Heart left ventricle (tissue), 16 donors: ENCODE data around the gene PPAN. TPM values are rescaled to one million over a fixed set of nuclear protein-coding genes. Genes with fewer than 3 reads are reported as not detected.
A peak's percentile ranks its signal among the peaks of the same experiment; 100 is the strongest.

ENCODE experiments used
- ATAC-seq, 4 donors: fragments of 200-7000 bp; cut with Tn5 transposase; one replicate each; pipeline ENCODE4 v1.9.1; 2020 to 2022; ENCODE audit warnings: moderate library complexity in 4 of 4, mild to moderate bottlenecking in 3 of 4, moderate number of reproducible peaks in 1 of 4
- DNase-seq, 5 donors: peaks; one replicate each; pipeline ENCODE4 v3.0.0-alpha.2; 2020
- H3K27ac ChIP-seq, 12 donors: fragments of 200-600 bp; sonication (generic) in 4 of 12; one replicate each; pipeline versions ENCODE4 v1.5.0 to v1.8.0; 2016 to 2022; ENCODE audit warnings: mild to moderate bottlenecking in 2 of 12
- H3K27me3 ChIP-seq, 9 donors: fragments of 200-600 bp; sonication (generic) in 2 of 9; one replicate each; pipeline versions ENCODE4 v1.5.1 to v1.8.0; 2016 to 2022; ENCODE audit warnings: mild to moderate bottlenecking in 3 of 9
- H3K36me3 ChIP-seq, 9 donors: fragments of 200-600 bp; sonication (generic) in 2 of 9; one replicate each; pipeline versions ENCODE4 v1.5.0 to v1.8.0; 2018 to 2022; ENCODE audit warnings: mild to moderate bottlenecking in 2 of 9
- H3K4me1 ChIP-seq, 12 donors: fragments of 200-600 bp; sonication (generic) in 4 of 12; one replicate each; pipeline versions ENCODE4 v1.5.0 to v1.8.0; 2016 to 2022; ENCODE audit warnings: mild to moderate bottlenecking in 3 of 12
- H3K4me3 ChIP-seq, 12 donors: fragments of 200-600 bp; sonication (generic) in 4 of 12; one replicate each; pipeline versions ENCODE4 v1.5.0 to v1.8.0; 2017 to 2022; ENCODE audit warnings: mild to moderate bottlenecking in 9 of 12, moderate library complexity in 4 of 12
- H3K9me3 ChIP-seq, 12 donors: fragments of 200-600 bp; sonication (generic) in 4 of 12; one replicate each; pipeline versions ENCODE4 v1.5.0 to v1.8.0; 2016 to 2022; ENCODE audit warnings: mild to moderate bottlenecking in 1 of 12
- CTCF ChIP-seq, 12 donors: fragments of 200-600 bp; sonication (generic) in 4 of 12; IDR thresholded peaks; one replicate each; pipeline versions ENCODE4 v1.5.0 to v1.8.0; 2018 to 2022; ENCODE audit warnings: antibody characterized with exemption in 12 of 12, mild to moderate bottlenecking in 5 of 12
- POLR2A ChIP-seq, 2 donors: fragments of 450-650 bp; IDR thresholded peaks; one replicate each; pipeline ENCODE4 v1.6.1; 2017; ENCODE audit warnings: antibody characterized with exemption in 2 of 2, mild to moderate bottlenecking in 2 of 2, moderate library complexity in 2 of 2
- WGBS, 4 donors: extraction: QIAGEN DNeasy Blood & Tissue Kit in 2 of 4; methylation state at CpG; one replicate each; pipeline versions ENCODE4 v1.1.5 to v1.1.7; 2013 to 2018; 5-methylcytosine and 5-hydroxymethylcytosine counted together
- intact Hi-C, 10 donors: fragments of 100-400 bp; cut with DNase I; formaldehyde crosslinking; loops; one replicate each; pipeline versions ENCODE4 v1.11.1 to v1.14.2; 2022
- polyA plus RNA-seq, 2 donors: library from polyadenylated mRNA; stranded (reverse); fragments of 200-250 nt; gene quantifications; one replicate each; pipeline ENCODE4 v1.2.3, GENCODE V29; 2013
- total RNA-seq, 9 donors: library from RNA; depleted of rRNA in 2 of 9; stranded (reverse); fragments of >200 nt in 2 of 9; fragmentation: NEBNext Ultra II Directional in 3 of 9; extraction: Animal tissue kit (Norgen Biotek cat#: 25700) in 3 of 9; gene quantifications; one replicate each; pipeline versions ENCODE4 v1.1.0 to v1.2.4, GENCODE V29; 2016 to 2023
- donor health status: ischemic (EF 13 %, LVEDD 7.1; RV severe dilation, severe dysfunction).
- donor health status: healthy with polysubstance abuse.
- donor health status: DM: no; HTN: yes; CAD: no.
- donor health status: DM: no; HTN: no; CAD: no.
- donor health status: ischemic (EF 25% LVEDD 6.9; RV normal size, moderate dysfunction).
- donor health status: ischemic (EF 25% LVEDD 5.7; RV mildly dilated, moderate dysfunction).
- donor health status: healthy.
- donor health status: DM: yes; HTN: yes; CAD: no.
- donor health status: ischemic (EF 35%, LVEDD 5.7; RV mildly dilated, moderate dysfunction).
- donor health status: nonischemic (EF 11% LVEDD 7.7; RV severe dilation, severe dysfunction).
- donor health status: DM: yes; HTN: yes; CAD: no.
- donor health status: PGD.
- donor health status: ischemic (EF 29% LVEDD 5.4; RV normal size, mild dysfunction).
- donor health status: nonischemic (EF 23%, LVEDD 6.1; RV moderate dilation, normal function).

The PPAN gene
- total and polyA plus RNA-seq, 11 donors = 16.3 to 41.4 (median 22.5) TPM

DNA sequence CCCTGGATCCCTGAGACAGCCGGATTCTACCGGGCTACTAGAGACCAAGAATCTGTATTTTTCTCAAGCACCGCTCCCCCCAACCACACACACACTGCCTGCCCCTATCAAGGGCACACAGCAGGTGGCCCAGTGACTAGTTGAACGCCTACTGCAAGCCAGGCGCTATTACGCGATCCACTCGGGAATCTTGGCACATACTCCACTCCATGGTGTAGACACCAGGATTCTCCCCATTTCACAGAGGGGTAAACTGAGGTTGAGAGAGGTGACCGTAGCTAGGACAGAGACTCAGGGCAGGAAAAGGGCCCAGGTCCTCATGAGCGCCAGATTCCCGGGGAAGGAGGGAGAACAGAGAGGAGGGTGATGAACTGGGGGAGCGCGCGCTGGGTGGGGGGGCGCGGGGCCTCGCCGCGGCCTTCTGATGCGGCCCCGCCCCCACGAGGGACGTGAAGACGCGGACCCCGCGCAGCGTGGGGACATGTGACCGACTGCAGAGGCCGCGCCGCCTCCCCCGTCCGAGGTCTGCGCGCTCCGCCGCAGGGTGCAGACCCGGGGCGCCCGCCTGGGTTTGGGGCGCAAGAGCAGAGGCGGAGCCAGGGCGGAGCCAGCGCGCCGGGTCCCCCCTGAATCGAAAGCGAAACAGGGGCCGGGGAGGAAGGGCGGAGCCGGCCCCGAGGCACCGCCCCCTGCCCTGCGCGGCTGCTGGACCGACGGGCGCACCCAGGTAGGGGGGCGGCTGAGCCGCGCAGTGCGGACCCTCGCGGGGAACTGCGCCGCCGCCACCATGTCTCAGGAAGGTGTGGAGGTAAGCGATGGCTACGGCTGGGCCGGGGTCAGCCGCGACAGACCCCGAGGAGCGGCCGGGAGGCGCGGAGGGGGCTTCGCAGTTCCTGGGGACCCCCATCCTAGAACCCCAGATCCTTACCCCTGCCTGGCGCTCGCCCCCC is 20.2 kb upstream of the PPAN start, which contains the start of gene SHFL:
TSS of gene SHFL (plus strand) at position 677 of the 950 bp plus-strand sequence. CDS start at position 788, 111 bp downstream.
- peak in 1 of 12 donors; percentile 6 for TF ChIP-seq CTCF (IDR thresholded peaks at IDR 0.05)
- peak in 1 of 2 donors; percentile 51 for TF ChIP-seq POLR2A (IDR thresholded peaks at IDR 0.05)
- Histone ChIP-seq H3K4me1 (peaks cover 0 to 16% (median 3%) of the 10 kb centered on the region in 12 donors), H3K36me3 (peaks cover 0 to 20% (median 8%) of the 10 kb centered on the region in 9 donors), H3K27ac (peak within 1 kb of the TSS; percentile 78 to 97 (median 92)), H3K9me3 (peaks cover 0 to 8% (median 0%) of the 10 kb centered on the region in 12 donors), H3K4me3 (peak within 1 kb of the TSS; percentile 27 to 100 (median 86)), H3K27me3 (no peaks in the 10 kb centered on the region)
- ATAC-seq (peak; percentile 81 to 93 (median 92)), DNase-seq (peak; percentile 70 to 89 (median 79))
- 3 to 16% (median 10%) methylated on average over 14 to 81 of the region's 81 CpGs for WGBS, 4 donors
- intact Hi-C loops = loop anchor here in 1 of 10 donors (2.0 kb wide), 1 partner anchor 43 kb away; no protein-coding TSS in a partner anchor

GRCh38 chr19:10086591-10087192 is 19.5 kb upstream of the PPAN start:
- Histone ChIP-seq H3K27me3 (no peaks in the 10 kb centered on the region), H3K9me3 (peaks cover 0 to 10% (median 0%) of the 10 kb centered on the region in 12 donors), H3K4me1 (peaks cover 0 to 16% (median 3%) of the 10 kb centered on the region in 12 donors), H3K27ac (peak overlapping the region; percentile 78 to 97 (median 92)), H3K4me3 (peak overlapping the region; percentile 27 to 100 (median 86)), H3K36me3 (peaks cover 0 to 28% (median 8%) of the 10 kb centered on the region in 9 donors)
- TF ChIP-seq POLR2A (IDR thresholded peaks at IDR 0.05) (no peak), CTCF (IDR thresholded peaks at IDR 0.05) (no peak)
- 0 to 13% (median 6%) methylated on average over 8 to 43 of the region's 43 CpGs for WGBS, 4 donors
- intact Hi-C loops = no loop called here
- ATAC-seq (peak; percentile 9 to 56 (median 38)), DNase-seq (peak in 2 of 5 donors; percentile 27 to 52)

DNA sequence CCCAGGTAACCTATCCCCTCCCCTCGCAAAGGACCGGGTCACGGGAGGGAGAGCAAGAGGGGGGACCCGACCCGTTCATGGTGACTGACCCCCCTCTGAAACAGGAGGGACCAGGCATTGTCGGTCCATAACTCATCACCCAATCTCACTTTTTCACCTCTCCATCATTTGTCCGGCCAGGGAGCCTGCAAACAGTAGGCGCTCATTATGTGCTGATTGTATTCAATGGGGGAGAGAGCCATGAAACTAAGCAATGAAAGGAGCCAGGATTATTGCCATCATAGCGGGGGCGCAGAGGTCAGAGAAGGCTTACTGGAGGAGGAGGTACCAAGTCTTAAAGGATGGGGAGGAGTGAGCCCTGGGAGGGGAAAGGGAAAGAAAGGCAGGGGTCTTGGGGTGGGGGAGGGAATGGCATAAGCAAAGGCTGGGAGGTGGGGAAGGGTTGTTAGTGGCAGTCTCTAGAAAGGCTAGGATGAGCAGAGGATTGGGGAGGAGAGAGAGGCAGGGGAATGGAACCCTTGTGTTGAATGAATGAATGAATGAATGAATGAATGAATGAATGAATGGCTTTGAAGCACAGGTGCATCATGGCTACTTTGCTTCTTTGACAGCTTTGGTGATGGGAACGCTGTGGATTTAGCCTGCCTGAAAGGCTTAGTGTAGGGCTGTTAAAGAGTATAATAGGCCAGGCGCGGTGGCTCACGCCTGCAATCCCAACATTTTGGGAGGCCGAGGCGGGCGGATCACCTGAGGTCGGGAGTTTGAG is 18.7 kb upstream of the PPAN start:
- Histone ChIP-seq H3K9me3 (peaks cover 0 to 10% (median 0%) of the 10 kb centered on the region in 12 donors), H3K4me1 (peaks cover 0 to 16% (median 3%) of the 10 kb centered on the region in 12 donors), H3K27me3 (no peaks in the 10 kb centered on the region), H3K36me3 (peaks cover 0 to 35% (median 15%) of the 10 kb centered on the region in 9 donors), H3K27ac (peak overlapping the region in 11 of 12 donors; percentile 82 to 97 (median 93)), H3K4me3 (peak overlapping the region in 10 of 12 donors; percentile 69 to 100 (median 90))
- intact Hi-C loops = no loop called here
- ATAC-seq = no peak
- no peak for TF ChIP-seq CTCF (IDR thresholded peaks at IDR 0.05)
- WGBS, 4 donors = 85 to 89% (median 87%) methylated on average over 18 of the region's 18 CpGs
- DNase-seq = no peak
